SIG-M5 treated with dmso at 0.1 percent for 504 hours (cell line): ENCODE measurements around the gene OSBPL5.
"Not testable (repeated sequence)": the region's sequence is repeated elsewhere in the genome, so short reads cannot be mapped to it uniquely, and the experiment has no call there.

Experiments
- DNase-seq: peaks from one replicate; lab custom pipeline; 2025; ENCODE audit not compliant: unreplicated experiment; lab: John Stamatoyannopoulos, UW

OSBPL5 gene

GRCh38 chr11:3182462-3182852 lies 17.3 kb upstream of the OSBPL5 start:
- no peak for DNase-seq

GRCh38 chr11:3181725-3182461 lies 16.8 kb upstream of the OSBPL5 start:
- DNase-seq = no peak

DNA sequence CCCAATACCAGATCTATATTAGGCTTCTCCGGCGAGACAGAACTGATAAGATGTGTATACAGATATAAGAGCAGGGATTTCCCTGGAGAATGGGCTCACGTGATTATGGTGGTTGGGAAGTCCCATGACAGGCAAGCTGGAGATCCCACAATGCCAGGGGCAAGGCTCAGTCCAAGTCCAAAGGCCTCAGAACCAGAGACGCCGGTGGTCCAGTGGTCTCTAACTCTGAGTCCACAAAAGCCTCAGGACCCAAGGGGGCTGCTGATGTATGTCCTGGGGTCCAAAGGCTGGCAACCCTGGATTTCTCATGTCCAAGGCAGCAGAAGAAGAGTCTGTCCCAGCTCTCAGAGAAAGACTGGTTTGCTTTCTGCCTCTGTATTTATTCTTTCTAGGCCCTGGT lies 15.8 kb upstream of the OSBPL5 start:
- DNase-seq = no peak

DNA sequence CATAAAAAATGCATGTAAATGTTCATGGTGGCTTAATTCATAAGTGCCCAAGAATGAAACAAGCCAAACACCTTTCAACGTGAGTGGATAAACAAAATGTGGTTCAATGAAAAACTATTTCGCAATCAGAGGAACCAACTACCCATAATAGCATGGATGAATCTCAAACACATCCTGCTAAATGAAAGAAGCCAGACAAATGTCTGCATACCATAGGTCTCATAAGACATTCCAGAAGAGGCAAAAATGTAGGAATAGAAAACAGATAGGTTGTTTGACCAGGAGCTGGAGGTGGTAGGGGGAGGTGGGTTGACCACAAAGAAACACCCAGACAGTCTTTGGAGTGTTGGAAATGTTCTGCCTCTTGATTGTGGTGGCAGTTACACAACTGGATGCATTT lies 13.2 kb upstream of the OSBPL5 start:
- no peak for DNase-seq

DNA sequence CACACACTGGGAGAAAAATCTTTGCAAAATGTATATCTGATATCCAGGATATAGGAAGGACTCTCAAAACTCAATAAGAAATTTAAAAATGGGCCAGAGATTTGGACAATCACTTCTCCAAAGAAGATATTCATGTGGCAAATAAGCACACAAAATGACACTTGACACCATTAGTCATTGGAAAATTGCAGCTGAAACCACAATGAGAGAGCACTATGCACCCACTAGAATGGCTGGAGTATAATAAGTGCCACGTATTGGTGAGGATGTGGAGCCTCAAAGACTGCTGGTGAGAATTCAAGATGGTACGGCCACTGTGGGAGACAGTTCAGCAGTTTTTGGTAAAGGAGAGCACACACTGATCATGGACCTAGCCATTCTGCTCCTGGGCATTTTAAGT lies 12.8 kb upstream of the OSBPL5 start:
- no peak for DNase-seq

DNA sequence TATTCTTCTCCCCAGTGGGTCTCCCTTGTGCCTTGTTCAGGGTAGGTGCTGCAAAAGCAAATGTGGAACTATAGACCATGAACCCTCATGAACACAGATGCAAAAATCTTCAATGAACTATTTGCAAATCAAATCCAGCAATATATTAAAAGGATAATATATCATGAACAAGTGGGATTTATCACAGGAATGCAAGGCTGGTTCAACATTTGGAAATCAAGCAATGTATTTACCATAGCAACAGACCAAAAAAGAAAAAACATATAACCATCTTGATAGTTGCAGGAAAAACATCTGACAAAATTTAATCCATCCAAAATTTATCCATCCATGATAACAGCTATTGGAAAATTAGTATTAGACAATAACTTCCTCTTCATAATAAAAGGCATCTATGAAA lies 11.4 kb upstream of the OSBPL5 start:
- DNase-seq = no peak

GRCh38 chr11:3175194-3175593 lies 10.1 kb upstream of the OSBPL5 start:
- no peak for DNase-seq

DNA sequence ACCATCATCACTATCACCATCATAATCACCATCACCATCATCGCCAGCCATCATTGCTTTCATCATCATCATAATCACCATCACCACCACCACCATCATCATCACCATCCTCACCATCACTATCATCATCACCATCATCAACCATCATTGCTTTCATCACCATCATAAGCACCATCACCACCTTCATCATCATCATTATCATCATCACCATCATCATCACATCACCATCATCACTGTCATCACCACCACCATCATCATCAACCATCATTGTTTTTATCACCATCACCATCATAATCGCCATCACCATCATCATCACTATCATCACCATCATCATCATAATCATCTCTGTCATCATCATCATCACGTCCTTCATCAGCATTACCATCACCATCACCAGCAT lies 9.3 kb upstream of the OSBPL5 start:
- no peak for DNase-seq

DNA sequence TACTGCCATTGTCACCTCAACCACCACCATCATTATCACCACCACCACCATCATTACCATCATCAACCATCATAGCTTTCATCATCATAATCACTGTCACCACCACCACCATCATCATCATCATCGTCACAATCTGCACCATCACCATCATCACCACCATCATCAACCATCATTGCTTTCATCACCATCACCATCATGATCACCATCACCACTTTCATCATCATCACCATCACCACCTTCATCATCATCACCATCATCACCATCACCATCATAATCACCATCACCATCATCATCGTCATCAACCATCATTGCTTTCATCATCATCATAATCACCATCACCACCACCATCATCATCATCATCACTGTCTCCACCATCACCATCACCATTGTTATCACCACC lies 8.7 kb upstream of the OSBPL5 start:
- DNase-seq = no peak

- no peak for DNase-seq
Measured at GRCh38 chr11:3171931-3172560, 6.9 kb upstream of the OSBPL5 start.

DNA sequence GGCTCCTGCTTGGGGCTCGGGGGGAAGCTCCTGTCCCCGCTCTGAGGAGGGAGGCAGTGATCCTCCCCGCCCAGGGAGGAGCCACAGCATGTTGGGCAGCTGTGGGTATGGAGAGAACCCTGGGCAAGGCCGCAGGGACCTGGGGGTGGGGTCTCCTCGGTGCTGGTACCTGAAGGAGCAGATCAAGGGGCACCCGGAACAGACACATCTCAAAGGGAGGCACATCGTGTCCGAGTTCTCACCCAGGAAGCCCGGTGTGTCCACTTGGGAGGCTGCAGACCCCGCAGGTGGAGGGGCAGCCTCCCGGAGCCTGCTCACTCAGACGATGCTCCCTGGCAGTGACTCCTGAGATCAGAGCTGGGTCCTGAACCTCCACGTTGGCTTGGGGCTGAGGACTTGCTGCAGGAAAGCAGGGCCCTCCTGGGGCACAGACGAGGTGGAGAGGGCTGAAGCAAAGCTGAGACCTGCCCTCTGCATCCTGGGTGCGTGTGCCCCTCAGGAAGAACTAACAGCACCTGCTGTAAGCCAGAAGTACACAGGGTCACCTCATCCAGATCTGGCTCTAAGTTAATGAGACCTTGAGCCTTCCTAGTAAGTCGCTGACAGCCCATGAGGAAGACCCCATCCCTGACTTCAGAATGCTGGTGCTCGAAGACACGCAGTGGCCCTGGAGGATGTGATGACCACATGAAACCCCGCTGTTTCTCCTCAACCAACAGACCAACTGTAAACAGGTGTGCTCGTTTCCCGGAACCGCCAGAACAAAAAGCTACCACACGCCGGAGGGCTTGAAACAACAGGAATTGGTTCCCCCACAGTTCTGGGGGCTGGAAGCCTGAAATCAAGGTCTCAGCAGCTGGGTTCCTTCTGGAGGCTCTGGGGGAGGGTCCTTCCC lies 5.9 kb upstream of the OSBPL5 start:
- DNase-seq = no peak

GRCh38 chr11:3170044-3170755 lies 5.1 kb upstream of the OSBPL5 start:
- no peak for DNase-seq

DNA sequence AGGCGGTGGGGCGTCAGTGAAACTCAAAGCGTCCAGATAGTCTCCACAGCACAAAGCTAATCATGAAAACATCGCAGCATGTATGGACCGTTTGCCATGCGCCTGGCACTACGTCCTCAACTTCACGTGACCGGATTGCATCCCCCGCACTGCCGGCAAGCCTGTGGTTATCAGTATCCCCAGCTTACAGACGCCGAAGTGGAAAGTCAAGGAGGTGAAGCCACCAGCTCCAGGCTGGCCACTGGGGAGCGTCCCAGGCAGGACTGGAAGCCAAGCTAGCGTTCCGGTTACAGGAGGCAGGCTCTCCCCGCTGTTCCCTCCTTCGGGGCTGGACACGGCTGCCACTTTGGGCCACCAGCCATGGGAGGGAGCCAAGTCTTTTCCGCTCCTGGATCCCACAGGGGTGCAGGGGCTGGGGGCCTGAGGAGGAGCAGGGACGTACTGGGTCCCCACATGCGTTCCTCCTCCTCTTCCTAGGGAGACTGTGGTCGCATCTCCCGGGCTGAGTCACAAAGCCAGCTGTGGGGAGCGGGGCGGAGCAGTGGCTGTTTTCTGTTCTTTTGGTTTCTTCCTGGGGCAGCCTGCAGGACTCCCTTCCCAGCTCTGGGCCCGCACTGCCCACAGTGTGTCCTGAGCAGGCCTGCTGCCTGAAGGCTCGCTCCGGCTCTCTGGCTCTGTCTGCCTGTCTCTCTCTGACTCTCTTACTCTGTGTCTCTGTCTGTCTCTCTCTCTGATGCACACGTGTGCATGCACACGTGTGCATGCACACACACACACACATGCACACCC lies 4.3 kb upstream of the OSBPL5 start:
- peak; percentile 38 for DNase-seq

GRCh38 chr11:3168742-3169254 lies 3.7 kb upstream of the OSBPL5 start:
- DNase-seq = not testable (repeated sequence)

- DNase-seq = no peak
Measured at GRCh38 chr11:3167143-3168119, 2.3 kb upstream of the OSBPL5 start.

DNA sequence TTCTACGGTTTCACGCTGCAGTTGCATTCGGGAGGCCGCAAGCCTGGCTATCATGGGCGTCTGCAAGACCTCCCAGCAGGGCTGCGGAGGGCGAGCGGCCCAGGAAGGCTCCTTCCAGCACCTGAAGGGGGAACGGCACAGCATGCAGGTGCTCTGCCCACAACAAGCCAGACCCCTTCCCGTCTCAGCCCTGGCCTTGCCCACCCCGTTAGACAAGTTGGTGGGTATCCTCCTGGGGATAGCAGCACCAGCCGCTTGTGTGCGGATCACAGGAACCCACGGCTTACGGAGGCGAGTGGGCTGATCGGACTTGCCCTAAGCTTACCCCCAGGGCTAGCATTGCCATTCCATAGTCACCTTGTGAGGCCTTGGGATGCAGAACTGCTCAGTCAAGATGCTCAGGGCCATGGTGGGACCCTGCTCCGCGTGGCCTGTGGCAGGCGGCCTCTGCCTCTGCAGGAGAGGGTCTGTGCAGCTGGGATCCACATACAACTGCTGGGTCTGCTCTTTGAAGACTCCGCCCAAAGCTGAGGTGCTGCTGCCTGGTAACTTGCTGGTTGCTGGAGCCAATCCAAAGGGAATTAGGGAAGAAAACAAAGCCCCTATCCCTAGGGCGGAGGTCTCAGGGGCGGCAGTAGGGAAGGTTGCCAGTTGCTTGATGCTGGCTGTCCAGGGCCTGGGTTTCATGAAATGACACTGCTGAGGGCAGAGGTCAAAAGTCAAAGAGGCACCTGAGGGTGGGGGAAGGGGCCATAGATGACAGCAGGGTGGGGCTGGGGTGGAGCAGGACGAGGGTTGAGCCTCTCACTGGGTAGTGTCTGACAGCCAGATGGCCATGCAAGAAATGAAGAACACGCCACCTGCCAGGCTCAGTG lies 1.4 kb upstream of the OSBPL5 start:
- DNase-seq = no peak

DNA sequence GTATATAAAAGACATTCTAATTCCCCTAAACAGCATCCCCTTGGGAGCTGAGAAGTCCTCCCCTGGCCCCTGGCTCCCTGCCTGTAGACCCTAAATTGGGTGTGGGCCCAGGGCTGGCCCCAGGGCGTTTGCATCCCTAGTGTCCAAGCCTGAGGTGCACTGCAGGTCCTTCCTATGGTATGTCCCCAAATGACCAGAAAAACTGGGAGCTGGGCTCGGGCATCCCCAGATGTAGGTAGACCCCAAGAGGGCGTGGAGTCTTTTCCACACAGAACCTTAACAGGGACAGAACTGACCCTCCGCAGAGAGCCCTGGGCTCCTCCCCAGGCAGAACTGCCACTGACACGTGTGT lies 782 bp upstream of the OSBPL5 start:
- no peak for DNase-seq

DNA sequence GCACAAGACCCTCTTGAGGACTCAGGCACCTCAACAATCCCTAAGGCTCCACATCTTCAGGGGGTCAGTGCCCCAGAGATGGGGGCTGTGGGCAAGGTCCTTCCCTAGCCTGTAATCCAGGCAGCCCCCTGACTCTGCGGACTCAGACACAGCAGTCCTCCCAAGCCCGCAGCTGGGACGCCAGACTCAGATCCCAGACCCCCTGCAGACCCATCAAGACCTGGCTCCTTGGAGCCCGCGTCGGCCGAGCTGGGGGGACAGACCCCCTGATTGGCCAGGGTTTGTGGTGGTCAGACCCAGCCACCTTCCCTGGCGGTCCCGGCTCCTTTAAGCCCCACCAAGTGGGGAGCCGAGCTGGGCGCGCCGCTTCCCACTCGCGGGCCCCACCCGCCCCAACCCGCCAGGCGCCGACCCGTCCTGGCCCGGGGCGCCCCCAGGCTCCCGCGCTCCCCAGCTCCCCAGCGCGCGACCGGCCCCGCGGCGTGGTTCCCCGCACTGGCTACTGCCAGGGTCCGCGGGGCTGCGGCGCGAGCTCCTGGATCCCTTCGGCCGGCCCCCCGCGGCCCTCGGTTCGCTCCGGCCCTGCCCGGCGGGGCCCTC lies 458 bp downstream of the OSBPL5 start:
- DNase-seq = no peak
